Bronchial epithelial cell (primary cell): Measurements from ENCODE around the gene CORIN. TPM values are rescaled to one million over a fixed set of nuclear protein-coding genes. Genes with fewer than 3 reads are reported as not detected.

ENCODE experiments used
- DNase-seq: peaks from one replicate; pipeline ENCODE4 v3.0.0-alpha.2; 2010; ENCODE audit warnings: low read depth
- FAIRE-seq: peaks from 2 replicates; lab custom pipeline; 2011; peaks lifted over from hg19 to GRCh38; lab: Jason Lieb, UNC
- H3K27me3 ChIP-seq: 2 replicates; pipeline ENCODE4 v1.5.1; 2011; ENCODE audit warnings: low read length; ENCODE audit not compliant: control insufficient read depth, insufficient read depth
- H3K36me3 ChIP-seq: 2 replicates; pipeline ENCODE4 v1.5.1; 2011; ENCODE audit warnings: low read length; ENCODE audit not compliant: control insufficient read depth, insufficient read depth
- H3K4me3 ChIP-seq: 2 replicates; pipeline ENCODE4 v1.5.1; 2011; ENCODE audit warnings: mild to moderate bottlenecking, low read depth, low read length, control low read depth
- CTCF ChIP-seq: IDR thresholded peaks from 2 replicates; pipeline ENCODE4 v1.5.1; 2011; ENCODE audit warnings: mild to moderate bottlenecking, moderate library complexity, low read length, control low read depth, inconsistent platforms; ENCODE audit not compliant: insufficient read depth, severe bottlenecking
- total RNA-seq: library from RNA; depleted of rRNA; stranded (reverse); fragments of >200 nt; gene quantifications from 2 replicates; pipeline ENCODE4 v1.2.1, GENCODE V29; 2014

Gene CORIN
- total RNA-seq, 1 donor from 2014 or later: 0.26 TPM

- no peak overlapping the region for H3K4me3 ChIP-seq
- TF ChIP-seq CTCF: no peak
- H3K27me3 ChIP-seq: no peaks in the 10 kb centered on the region
- peak; percentile 64 for FAIRE-seq
- no peaks in the 10 kb centered on the region for H3K36me3 ChIP-seq
- peak; percentile 20 for DNase-seq
These were observed 6.7 kb downstream of the CORIN start for GRCh38 chr4:47831026-47831679.

- DNase-seq: no peak
- Histone ChIP-seq H3K36me3 (no peaks in the 10 kb centered on the region), H3K4me3 (no peak overlapping the region), H3K27me3 (no peaks in the 10 kb centered on the region)
- no peak for FAIRE-seq
- TF ChIP-seq CTCF: no peak
These were observed 7.4 kb downstream of the CORIN start for GRCh38 chr4:47830265-47831025.

GRCh38 chr4:47829438-47829837 lies 8.4 kb downstream of the CORIN start:
- DNase-seq (no peak), FAIRE-seq (no peak)
- no peaks in the 10 kb centered on the region for H3K36me3 ChIP-seq
- no peaks in the 10 kb centered on the region for H3K27me3 ChIP-seq
- no peak overlapping the region for H3K4me3 ChIP-seq
- TF ChIP-seq CTCF: no peak

- FAIRE-seq: no peak
- Histone ChIP-seq H3K27me3 (no peaks in the 10 kb centered on the region), H3K36me3 (no peaks in the 10 kb centered on the region), H3K4me3 (no peak overlapping the region)
- DNase-seq: no peak
- no peak for TF ChIP-seq CTCF
These were observed 10.4 kb downstream of the CORIN start for GRCh38 chr4:47827343-47828047.

- DNase-seq (no peak), FAIRE-seq (no peak)
- H3K4me3 ChIP-seq: no peak overlapping the region
- TF ChIP-seq CTCF: no peak
- no peaks in the 10 kb centered on the region for H3K36me3 ChIP-seq
- H3K27me3 ChIP-seq: no peaks in the 10 kb centered on the region
These were observed 13.0 kb downstream of the CORIN start for GRCh38 chr4:47824840-47825239.
